DMS53 treated with DMSO at 0.1 percent for 48 hours (cell line): ENCODE measurements around the gene GTPBP4.
A peak's percentile ranks its signal among the peaks of the same experiment; 100 is the strongest.

Experiments
- DNase-seq: peaks from one replicate; lab custom pipeline; 2025; ENCODE audit not compliant: unreplicated experiment; lab: John Stamatoyannopoulos, UW

The GTPBP4 gene

DNA sequence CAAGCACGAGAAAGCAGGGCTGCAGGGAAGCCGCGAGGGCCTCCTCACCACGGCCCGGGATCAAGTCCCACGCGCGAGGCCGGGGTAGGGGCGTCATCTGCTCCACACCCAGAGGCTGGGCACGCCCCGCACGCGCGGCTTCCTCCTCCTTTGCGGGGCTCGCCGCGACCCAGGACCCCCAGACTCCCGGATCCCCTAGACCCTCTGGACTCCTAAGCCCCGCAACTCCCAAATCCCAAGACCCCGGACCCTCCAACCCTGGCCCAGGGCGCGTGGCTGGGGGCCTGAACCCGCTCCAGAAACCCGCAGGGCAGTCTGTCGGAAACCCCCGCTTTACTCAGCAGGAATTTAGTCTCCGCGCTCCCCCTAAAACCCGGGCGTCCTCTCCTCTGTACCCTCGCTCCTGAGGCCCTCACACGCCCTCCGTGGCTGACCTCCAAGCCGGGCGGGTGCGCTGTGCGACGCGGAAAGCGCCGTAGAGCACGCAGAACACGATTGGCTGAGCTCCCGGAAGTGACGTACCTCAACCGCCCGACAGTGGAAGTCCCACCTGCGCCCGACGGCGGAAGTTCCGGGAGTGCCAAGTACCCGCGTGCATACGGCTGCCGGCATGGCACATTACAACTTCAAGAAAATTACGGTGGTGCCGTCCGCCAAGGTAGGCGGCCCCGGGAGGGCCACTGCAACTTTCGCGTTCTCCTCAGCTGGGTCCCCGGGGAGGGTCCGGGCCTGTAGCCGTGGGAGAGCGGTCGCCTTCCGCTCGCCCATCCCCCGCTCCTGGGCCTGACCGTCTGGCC, at the start of gene GTPBP4:
Gene GTPBP4 (plus strand): TSS at position 565 of the 797 bp plus-strand sequence. CDS start 46 bp downstream, at position 611.
- DNase-seq: peak; percentile 97

DNA sequence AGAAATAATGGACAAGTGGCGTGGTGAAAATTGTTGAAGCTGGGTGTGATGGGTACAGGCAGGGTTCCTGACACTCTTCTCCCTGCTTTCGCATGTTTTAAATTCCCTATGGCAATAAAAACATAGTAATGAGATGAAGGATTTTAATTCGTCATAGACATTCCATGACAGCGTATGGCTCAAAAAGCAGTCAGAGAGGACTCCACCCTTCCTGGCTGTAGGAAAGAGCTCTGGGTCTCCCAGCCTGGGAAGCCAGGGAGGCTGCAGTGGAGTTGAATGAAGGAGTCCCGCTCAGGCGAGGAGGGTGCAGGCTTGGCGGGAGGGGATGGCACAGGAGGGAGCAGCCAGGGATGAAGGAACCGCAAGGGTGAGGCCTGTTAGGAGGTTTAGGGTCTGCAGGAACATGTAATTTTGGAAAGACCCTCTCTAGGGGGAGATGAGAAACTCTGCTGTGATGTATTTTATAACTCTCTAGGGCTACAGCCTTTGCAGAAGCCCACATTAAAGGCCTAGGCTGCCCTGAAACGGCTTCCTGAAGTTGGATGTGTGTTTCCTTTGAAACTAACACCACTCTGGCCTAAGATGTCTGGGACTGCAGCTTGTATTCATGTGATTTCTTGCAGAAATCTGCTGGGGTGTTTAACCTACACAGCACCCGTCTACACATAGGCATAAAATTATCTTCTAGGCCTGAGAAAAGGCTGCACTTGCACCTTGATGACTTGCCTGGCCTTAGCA, 49.1 kb upstream of the GTPBP4 start:
- DNase-seq: no peak

DNA sequence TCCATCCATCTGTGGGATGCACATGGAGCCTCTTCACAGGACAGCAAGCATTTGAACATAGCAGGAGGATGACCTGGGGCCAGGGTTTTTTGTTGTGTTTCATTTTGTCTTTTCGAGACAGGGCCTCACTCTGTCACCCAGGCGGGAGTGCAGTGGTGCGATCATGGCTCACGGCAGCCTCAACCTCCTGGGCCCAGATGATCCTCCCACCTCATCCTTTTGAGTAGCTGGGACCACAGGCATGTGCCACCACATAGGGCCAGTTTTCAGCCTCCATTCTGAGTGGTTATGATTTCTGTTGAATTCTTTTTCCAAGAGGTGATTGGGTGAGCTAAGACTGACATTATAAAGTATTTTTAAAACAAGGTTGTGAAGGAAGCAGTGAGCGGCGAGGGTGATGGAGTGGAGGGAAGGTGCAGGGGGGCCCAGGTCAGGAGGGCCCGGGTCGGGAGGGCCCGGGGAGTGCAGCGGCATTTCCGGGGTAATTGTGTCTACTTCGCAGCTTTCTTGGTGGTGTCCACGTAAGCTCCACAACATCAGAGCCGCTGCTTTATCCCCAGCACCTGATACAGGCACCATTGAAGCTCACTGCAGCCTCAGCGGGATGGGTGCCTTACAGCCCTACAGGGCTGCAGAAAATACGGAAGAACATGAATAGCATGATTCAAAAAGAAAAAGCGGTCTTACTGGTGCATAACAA, 44.8 kb upstream of the GTPBP4 start:
- DNase-seq: no peak

DNA sequence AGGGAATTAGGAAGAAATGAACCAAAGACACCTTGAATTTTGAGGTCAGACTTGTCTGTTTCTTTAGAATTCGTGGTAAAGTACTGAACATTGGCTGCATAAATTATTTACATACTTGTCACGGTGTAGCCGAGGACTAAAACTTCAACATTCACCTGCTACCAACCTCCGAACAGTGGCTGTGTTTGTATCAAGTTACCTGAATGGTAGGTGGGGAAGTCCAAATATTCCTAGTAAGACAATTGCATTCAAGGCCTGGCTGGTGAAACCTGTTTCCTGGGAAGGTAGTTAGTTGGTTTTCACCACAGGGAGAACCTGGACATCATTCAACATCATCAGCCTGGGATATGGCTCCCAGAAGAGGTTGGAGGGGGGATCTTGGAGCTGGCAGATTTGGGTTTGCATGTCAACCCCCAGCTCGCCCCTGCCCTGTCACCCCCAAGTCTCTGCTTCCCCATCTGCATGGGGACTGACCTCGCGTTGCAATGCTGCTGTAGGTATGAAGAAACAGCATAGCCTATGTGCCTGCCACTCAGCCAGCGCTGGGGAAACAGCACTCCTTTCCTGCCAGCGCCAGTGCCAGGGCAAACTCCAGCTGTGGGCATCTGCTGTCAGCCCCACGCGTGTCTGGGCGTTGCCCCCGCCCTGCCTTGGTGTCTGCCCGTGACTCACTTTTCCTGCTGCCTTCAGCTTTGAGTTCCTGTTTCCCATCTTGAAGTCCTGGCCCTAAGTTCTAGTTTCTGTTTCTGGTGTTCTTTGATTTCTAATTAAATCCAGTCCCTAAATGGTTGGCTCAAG, 44.0 kb upstream of the GTPBP4 start:
- no peak for DNase-seq

DNA sequence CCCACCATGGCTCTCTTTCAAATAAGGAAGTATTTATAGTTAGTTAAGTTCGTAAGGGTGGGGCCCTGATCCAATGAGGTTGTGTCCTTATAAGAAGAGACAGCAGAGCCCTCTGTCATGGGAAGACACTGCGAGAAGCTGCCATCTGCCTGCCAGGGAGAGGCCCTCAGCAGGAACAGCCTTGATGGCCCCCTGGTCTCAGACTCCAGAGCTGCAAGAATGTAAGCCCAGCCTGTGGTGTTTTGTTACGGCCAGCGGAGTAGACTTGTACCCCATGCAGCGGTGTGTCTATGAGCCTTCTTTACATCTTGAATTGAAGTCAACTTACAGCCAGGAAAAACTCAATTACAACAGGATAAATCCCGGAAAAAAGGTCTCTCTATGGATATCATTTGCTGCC, 42.5 kb upstream of the GTPBP4 start:
- DNase-seq: no peak

DNA sequence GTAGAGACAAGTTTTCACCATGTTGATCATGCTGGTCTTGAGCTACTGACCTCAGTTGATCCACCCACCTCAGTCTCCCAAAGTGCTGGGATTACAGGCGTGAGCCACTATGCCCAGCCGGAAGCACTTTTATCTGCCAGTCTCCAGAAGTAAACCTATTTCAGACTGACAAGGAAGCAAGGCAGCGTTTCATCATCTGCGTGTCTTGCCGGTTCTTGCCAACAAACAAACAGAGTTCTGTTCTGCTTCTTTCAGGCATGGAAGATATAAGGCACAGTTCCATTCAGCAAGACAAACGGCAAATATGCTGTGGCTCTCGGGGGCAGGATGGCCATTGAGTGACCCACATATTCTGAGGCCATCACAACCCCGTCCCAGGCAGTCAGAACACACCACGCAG, 41.2 kb upstream of the GTPBP4 start:
- DNase-seq: no peak

- DNase-seq: no peak
These were observed 40.4 kb upstream of the GTPBP4 start for GRCh38 chr10:947881-948280.

GRCh38 chr10:948347-948746, 39.9 kb upstream of the GTPBP4 start:
- DNase-seq: no peak

DNA sequence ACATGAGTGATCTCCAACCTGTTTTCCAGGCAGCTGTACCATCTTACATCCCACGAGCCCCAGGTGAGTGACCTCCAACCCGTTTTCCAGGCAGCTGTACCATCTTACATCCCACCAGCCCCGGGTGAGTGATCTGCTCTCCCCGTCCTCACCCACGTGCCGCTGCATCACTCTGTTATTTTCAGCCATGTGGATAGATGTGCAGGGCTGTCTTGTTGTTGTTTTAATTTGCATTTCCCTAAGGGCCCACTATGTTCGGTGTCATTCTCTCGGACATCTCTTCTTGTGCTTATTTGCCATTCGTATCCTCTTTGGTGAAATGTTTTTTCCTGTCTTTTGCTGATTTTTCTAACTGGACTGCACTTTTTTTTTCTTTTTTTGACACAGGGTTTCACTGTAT, 38.8 kb upstream of the GTPBP4 start:
- no peak for DNase-seq

- DNase-seq: no peak
These were observed 34.4 kb upstream of the GTPBP4 start for GRCh38 chr10:953836-954235.

DNA sequence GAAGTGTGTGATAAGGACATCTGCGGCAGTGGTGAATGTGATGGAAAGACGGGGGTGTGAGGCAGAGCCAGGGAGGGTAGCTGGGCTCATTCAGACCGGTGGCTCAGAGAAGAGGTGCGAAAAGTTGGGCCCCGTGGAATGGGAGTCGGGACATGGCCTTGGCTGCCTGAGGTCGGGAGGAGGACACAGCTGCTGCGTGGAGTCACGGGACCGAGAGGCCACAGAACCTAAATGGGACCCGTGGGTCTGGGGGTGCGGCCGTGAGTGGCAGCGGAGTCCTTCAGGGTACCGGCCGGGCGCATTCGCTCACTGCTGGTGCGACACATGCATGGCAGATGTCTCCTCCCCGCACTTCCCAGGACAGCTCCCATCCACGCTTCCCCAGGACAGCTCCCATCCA, 33.8 kb upstream of the GTPBP4 start:
- DNase-seq: no peak

DNA sequence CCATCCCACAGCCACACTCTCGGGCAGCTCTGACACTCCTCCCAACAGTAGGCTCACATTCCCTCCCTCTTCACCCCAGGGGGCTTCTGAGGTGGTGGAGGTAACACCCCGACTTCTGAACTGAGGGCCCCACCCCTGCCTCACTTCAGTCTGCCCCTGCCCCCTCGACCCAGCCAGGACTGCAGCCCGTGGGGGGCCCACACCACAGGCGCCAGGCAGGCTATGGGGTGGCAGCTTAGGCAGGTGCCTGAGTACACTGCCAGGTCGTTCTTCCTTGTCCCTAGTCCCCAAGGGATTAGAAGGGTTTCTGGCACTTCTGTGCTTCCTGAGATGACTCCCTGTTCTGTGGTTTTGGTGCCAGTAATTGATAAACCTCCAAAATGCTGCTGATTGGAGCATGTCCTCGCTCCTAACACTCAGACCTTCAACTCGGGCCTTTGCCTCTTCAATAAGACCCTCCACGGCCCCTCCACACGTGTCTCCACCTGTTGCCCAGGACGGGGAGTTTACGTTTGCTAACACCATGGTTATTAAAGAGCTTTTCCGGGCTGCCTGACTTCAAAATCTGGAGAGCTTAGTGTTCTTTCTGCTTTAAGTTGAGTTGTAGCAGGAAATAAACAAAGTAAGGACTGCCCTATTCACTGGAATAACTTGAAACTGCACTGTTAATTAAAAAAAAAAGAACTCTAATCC, 33.0 kb upstream of the GTPBP4 start:
- no peak for DNase-seq

GRCh38 chr10:955820-956217, 32.4 kb upstream of the GTPBP4 start:
- DNase-seq: no peak

DNA sequence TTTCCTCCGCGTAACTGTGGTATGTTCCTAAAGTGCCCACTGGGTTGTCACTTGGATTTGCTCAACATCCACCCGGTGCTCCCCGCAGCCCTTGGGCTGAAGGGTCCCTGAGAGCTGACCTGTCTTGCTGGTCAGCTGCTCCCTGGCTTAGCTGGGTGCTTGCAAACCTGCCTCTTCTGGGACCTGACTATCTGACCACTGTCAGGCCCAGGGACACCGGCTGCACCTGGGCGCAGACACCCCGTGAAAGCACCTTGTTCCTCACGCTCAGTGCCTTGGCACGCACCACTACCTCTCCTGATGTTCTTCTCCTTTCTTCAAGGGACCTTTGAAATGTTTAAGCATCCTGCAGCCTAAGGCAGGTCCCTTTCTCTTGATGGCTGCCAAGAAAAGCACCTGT, 30.1 kb upstream of the GTPBP4 start:
- no peak for DNase-seq

DNA sequence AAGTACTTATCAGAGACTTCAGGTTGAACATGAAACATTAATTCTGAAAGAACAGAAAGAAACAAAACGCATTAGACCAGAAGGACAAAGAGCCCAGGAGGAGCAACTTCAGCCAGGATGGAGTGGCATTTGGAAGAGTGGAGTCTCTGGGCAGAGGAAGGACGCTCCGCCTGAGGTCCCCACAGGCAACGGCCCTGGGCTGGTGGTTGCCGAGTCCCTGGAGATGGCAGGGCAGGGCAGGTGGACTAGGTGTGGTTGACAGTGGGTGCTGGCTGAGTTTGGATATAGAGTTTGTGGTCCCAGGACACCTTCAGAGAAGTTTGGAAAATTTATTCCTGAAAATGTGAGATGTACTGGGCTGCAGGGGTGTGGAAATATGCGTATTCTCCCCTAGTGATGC, 29.4 kb upstream of the GTPBP4 start:
- DNase-seq: no peak

- DNase-seq: no peak
These were observed 25.9 kb upstream of the GTPBP4 start for GRCh38 chr10:962342-962741.

DNA sequence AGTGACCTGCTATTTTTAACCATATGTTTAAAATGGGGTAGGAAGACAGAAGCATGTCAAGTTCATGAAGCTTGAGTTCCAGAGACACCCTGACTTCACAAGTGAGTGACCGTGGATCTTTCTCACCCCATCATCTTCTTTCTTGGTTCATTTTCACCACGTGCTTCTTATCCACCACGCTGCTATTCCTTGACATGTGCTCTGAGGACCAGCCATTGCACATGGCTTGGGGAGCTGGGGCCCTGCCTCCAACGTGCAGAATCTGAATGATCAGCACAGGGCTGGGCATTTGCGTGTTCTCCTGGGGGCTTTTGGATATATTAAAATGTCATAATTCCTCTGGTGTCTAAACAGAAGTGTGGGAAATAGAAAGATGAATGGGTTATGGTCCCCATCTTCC, 25.0 kb upstream of the GTPBP4 start:
- no peak for DNase-seq

GRCh38 chr10:963655-964054, 24.6 kb upstream of the GTPBP4 start:
- DNase-seq: no peak

GRCh38 chr10:964321-964987, 23.8 kb upstream of the GTPBP4 start:
- DNase-seq: no peak

GRCh38 chr10:964988-965417, 23.2 kb upstream of the GTPBP4 start:
- DNase-seq: no peak
